GM18907 (cell line): ENCODE data around the gene ADAM22.
"Not testable (repeated sequence)": the region's sequence is repeated elsewhere in the genome, so short reads cannot be mapped to it uniquely, and the experiment has no call there.

ENCODE experiments used
- ATAC-seq: cut with Tn5 transposase; IDR thresholded peaks from one replicate; pipeline ENCODE4 v1.9.1; 2021; ENCODE audit warnings: mild to moderate bottlenecking, moderate library complexity; ENCODE audit not compliant: unreplicated experiment

ADAM22 gene

DNA sequence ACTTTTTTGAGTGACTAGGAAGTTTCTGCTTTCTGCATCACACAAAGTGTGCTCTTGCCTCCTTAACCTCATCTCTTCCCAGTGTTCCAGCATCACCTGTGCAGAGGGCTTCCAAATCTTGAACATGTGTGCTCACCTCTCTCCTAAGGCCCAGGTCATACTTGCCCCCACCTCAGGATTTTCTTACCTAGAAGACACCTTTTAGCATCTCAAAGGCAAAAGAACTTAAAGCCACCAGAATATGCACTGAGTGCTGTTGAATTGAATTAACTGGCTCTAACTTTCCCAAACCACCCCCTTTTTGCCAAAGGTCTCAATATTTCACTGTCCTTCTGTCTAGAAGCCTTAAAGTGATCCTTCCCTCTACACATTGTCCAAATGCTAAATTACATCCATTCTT is 219.3 kb downstream of the ADAM22 start:
- ATAC-seq = no peak

DNA sequence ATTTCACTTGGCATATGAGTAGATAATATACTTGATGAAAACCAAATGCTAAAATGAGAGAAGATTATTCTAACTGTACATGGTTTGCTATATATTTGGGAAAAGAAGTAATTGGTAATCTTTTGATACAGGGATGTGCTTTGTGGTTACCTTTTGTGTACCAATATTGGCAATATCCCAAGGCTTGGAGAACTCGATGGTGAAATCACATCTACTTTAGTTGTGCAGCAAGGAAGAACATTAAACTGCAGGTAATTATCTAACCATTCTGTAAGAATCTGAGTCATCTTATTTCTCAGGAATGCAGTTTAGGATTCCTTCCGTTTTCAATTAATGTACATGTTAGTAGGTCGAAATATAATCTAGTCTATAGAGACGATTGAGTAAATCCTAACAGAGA is 221.7 kb downstream of the ADAM22 start:
- ATAC-seq = no peak

DNA sequence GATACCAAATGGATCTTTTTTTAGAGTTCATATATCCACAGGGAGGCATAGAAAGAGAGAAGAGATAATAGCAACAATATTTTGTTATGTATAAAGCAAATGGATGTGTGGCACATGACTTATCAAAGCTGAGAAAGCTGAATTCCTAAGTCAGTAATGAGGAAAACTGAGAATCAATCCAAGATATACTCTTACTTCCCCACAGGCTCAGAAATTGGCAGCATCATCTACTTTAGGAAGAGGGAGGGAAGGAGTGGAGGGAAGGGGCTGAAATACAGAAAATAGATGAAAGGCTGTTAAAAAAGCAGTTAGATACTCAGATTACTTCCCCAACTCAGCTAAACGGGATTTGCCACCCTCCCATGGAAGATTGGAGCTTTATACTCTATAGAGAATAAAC is 222.3 kb downstream of the ADAM22 start:
- no peak for ATAC-seq

DNA sequence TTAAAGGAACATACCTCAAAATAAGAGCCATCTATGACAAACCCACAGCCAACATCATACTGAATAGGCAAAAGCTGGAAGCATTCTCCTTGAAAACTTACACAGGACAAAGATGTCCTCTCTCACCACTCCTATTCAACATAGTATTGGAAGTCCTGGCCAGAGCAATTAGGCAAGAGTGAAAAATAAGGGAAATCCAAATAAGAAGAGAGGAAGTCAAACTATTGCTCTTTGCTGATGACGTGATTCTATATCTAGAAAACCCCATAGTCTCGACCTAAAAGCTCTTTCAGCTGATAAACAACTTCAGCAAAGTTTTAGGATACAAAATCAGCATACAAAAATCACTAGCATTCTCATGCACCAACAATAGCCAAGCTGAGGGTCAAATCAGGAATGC is 225.7 kb downstream of the ADAM22 start:
- ATAC-seq = not testable (repeated sequence)

DNA sequence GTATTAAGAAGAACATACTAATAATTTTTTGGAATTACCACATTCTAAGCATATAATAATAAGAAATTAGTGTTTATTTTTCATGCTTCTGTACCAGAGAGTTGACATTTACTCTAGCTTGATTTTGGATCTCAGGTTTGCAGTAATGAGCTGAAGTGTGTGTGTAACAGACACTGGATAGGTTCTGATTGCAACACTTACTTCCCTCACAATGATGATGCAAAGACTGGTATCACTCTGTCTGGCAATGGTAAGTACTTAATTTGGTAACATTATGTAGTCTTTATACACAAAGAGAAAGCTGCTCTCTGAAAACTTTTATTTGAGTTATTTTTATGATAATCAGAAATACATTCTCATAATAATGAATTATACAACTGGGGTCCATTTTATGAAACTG is 231.6 kb downstream of the ADAM22 start:
- ATAC-seq = no peak

DNA sequence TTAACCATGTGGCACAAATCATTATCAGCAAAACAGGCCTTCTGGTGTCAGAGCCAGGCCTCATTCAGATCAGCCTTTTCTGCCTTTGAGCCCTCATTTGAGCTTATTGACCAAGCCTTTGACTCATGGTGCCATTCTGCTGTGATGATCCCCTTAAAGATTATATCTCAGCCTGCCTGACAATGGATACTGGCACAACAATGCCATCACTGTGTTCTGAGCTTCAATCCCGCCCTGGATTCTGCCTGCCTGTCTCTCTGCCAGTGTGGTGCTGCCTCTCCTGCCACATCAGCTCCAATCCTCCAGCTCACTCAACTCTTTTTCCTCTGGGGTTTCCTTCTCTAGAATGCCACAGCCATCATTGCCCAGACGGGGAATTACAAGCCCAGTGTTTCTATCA is 233.2 kb downstream of the ADAM22 start:
- no peak for ATAC-seq

DNA sequence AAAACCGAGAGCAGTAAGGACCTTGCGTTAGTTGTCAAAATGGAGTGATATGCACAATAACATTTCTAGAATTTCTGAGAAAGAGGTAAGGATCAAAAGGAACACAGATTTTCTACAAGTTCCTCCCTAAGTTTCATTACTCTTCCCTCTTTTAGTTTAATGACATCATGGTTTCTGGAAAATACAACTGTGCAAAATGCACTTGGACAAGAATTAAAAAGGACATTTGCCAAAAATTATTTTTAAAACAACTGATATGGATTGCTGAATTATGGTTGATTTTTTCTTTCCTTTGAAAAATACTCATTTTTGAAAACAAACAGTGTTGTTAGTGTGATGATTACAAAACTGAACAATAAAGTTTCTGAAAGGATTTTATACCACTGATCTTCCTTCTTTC is 233.7 kb downstream of the ADAM22 start:
- no peak for ATAC-seq

DNA sequence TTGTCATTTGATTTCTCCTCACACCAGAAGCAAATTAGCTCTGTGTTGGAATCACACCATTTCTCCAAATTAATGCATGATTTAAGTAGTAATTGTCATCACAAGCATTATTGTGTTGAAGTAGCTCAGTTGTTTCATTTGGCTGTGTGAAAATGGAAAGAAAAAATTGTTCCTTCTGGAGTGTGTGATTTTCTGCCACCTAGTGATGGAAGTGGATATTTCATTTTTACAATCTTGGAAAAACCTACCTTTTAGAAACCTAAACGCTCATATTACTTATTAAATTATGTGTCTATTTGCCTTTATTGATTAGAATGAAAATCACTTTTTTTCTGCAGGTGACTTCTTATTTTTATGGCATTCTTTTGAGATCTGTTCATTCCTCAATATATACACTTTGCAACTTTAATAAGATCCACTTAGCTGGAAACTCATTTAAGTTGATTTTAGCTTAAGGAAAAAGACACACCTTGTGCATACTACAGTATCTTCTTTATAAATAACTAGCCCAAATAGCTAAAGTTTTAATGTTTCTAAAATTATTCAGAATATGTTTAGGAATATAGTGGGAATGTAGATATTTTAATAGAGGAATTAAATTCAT is 235.8 kb downstream of the ADAM22 start:
- no peak for ATAC-seq

DNA sequence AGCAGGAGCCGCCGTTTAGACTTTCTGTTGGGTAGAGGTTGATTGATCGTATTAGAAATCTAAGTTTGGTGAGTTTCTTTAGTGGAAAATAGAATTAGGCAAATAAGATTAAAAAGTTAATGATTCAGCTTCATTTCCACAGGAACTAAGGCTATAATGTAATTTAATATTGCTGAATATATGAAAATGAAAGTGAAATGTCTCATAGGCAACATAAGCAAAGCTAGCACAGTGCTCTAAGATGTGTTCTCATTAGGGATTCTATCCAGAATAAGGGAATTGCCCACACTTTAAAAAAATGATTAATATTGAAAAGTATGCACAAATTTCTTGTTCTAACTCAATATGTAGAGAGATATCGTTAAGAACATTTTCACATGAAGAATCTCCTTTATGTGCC is 238.8 kb downstream of the ADAM22 start:
- peak; percentile 53 for ATAC-seq

DNA sequence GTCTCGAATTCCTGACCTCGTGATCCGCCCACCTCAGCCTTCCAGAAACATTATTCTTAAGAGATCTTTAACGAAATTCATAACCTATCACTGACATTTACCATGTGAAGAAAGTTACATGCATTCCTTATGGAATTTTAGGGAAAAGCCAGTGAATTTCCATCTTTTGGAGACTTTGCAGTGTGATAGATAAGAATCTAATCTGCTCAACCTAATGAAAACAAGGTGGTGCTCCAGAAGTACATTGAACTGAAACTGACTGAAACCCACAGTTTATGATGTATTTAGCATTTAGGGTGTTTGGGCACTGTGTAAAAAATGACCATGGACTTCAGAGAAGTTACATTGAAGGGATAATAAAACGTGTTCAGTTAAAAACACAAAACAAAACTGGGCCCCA is 242.1 kb downstream of the ADAM22 start:
- ATAC-seq = no peak

DNA sequence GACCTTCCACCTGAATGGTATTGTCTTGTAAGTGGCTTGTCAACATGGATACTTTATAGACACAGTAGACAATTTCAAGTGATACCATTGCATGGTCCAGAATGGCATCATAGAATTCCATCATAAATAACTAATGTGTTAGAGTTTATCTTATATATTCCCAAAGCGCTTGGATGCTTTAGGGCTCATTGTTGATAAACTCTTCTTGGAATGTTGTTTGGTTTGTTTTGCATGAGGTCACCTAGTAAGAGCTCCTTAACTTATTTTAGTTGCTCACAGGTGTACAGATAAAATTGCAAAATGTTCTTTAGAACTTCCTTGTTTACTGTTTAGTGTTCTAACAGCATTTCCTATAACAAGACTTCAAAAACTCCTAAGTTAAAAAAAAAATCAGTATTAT is 249.0 kb downstream of the ADAM22 start:
- ATAC-seq = no peak

DNA sequence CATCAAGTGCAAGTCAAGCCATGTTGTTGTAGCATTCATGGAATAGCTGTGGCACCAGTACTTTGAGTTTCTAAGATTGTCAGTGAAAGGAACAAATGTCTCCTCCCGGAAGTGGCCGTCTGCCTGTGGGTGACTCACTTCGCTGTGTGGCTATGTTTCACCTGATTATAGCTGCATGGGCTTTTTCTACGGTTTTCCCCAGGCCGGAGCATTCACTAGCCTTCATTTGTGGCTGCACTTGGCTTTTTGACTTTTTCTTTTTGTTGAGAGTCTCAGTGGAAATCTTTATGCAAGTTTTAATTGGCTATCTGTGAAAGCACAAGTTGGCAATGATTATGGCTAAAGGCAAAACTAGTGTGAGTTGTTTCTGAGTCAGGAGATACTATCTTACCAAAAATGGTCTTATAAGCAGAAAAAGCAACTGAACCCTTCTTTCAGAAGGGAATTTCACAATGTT is 250.8 kb downstream of the ADAM22 start:
- no peak for ATAC-seq

DNA sequence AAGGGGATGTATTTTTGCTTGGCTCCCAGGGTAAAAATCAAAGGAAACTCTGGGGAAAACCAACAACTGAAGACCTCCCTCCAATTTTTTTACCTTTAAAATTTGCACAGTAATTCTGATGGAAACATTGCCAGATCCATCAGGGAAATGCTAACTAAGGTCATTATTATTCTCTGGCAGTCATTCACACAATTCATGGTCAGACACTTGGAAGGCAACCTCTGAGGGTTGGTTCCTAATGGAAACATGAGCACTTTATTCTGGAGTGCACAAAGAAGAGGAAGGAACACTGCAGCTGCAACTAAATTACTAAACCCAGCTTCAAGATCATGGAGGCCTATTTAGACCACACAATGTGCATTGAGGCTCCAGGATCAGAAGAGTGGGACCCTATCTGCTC is 251.6 kb downstream of the ADAM22 start:
- no peak for ATAC-seq

DNA sequence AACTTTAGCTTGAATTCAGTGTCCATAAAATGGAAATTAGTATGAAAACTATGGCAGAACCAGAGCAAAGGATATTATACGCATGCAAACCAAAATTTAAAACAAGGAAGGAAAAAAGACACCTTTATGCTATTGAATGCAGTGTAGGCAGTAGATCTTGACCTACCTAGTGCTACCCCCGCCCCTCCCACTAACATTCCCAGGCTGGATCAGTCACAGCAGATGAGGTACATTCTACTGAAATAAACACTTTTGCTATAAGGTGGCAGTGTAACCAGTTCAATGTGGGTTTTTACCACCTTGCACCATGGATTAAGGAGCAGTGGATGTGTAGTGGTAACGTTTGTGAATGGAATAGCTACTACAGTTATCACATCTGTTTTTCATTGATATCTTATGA is 257.9 kb downstream of the ADAM22 start:
- no peak for ATAC-seq

DNA sequence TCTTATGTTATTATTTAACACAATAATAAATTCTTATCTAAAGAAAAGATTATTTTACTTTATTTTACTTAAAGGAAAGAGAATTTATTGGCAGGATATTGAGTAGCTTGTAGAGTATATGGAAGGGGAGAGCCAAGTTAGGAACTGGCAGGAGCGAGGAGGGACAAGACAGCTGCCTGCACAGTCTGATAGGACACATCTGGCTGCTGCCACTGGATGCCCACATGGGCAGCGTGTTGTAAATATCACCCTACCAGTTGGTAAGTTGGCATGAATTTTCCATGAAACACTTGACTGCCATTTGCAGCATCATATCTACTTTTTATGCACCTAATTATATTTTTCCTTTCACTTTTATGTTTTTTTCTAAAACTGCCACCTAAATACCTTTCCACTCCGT is 266.2 kb downstream of the ADAM22 start:
- no peak for ATAC-seq

DNA sequence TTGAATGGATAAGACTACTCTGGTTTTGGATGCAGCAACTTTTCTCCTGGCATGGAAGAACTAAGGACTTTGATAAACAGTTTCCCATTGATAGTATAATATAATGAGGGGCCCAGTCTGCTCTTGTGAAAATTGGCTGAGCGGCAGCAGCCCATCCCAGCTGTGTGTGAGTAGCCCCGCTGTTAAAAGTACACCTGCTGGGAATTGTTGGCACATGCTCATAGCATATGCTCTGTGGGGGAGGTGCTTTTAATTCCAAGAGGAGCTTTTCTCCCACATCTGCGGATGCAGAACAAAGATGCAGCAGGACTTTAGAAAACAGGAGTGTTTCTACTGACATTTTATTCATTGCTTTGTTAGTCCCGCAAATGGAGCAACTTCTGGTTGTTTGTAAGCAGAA is 266.7 kb downstream of the ADAM22 start:
- no peak for ATAC-seq

DNA sequence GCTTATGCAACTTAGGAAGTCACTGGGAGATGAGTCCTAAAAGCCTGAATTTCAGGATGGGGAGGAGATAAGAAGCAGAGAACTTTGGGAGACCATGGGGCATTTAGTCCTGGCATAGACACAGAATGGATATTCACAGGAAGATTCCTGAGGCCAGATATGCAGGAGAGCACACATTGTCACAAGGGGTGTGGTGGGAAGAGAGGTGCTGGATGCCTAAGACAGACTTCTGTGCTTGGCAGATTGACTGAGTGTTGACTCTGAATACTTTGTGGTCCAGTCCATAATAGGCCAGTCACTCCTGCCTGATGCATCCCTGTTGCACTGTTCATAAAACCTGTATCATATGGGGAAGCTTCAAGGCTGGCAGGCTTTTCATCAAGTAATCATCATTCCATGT is 267.3 kb downstream of the ADAM22 start:
- ATAC-seq = no peak

DNA sequence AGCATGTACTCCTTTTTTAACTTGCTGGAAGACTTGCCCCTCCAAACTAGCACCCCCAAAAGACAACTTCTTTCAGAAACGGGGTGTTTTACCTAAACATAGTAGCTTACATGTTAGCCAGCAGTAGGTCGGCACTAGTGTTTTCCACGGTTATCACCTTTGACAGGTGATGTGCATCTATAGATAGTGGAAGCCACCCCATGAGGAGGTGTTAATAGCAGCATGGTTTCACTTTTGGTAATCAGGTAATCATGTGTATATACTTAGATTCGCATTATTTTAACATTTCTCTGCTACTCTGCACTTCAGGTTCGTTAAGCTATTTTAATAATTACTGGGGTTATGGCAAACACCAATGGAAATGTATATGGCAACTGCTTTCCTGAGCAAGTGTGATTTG is 268.2 kb downstream of the ADAM22 start:
- no peak for ATAC-seq

DNA sequence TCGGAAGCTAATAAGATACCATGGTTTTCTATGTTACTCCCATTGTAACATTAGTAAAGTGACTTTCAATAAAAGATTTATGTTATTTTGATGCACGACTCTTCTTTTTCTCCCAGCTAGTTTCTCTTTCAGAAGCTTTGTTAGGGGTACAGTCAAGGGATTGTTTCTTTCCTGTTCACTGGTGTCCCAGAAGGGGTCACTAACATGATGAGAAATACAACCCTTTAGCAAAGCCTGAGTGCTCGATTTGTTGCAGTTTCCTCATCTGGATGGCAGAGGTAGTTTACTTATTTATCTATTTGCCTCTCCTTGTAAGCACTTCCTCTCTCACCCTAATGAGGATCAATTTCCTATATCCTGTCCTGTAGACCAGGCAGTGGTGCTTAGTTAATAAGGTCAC is 268.7 kb downstream of the ADAM22 start:
- ATAC-seq = no peak

DNA sequence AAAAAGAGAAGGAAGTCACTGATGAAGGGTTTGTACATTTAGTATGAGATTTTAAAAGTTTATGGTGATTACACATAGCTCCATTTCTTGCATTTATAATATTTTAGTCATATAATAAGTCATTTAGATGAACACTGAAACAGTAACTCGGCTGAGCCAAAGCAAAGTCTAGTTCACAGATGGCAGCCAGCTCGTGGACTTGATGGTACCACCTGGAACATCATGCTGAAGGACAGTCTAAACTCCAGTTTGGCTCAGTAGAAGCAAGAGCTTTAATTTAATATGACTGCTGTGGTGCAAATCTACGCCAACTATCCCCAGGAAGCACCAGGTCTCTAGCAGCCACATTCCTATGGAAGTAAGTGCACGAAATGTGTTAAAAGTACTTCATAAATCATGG is 269.4 kb downstream of the ADAM22 start:
- ATAC-seq = no peak

DNA sequence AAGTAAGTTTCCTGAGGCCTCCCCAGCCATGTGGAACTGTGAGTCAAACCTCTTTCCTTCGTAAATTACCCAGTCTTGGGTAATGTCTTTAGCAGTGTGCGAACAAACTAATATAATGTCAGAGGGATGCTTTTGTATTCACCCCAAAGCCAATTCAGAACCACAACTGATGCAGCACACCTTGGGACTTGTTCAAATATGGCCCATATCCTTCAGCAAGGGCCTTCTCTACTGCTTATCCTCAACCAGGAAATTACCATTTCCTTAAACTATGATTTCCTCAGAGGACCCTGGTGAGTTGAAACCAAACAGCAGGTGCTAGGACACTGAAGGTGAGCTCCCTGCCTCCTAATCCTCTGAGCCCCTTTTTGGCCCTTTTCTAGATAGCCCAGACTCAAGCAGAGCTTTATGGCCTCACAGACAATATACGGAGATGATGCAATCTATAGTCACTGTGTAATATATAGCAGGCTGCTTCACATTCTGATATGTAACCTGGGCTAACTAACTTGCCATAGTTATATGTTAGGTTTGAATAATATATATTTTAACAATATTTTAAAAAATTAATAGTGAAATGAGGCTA is 270.6 kb downstream of the ADAM22 start:
- no peak for ATAC-seq

DNA sequence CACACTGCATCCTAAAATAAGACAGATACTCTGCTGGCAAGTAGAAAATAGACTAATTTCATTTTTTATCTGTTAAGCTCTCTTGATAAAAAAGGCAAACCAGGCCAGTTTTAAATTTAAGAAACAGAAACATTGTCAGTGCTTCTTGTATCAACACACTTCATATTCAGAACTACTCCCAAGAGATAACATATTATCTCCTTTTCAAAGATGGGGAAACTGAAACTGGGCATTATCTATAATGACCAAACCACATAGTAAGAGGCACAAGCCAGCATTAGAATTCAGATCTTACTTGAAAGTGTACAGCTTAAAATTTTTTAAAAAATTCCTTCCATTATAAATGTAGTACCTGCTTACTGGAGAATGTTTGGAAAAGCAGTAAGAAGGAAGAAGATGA is 271.1 kb downstream of the ADAM22 start:
- ATAC-seq = no peak

DNA sequence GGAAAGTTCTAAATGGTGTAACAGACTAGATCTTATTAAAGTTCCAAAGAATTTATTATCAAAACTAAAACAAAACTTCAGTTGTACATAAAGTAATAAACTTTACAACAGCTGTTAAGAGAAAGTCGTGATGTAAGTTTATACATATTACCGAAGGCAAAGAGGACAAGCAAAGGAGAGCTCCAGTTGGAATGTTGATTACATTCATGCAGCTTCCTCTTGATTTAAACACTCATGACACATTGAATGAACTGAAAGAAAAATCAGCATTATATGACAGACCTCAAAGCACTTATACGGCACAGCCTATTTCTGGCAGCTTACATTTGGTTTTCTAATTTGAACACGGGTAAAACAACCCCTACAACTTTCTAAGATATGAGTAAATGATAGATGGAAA is 272.2 kb downstream of the ADAM22 start:
- ATAC-seq = no peak
